HEK293T (cell line): Measurements from ENCODE around the gene KHDC1L.
"Not testable (repeated sequence)": the region's sequence is repeated elsewhere in the genome, so short reads cannot be mapped to it uniquely, and the experiment has no call there.

Source experiments
- ARNT ChIP-seq: fragments of 450-650 bp; IDR thresholded peaks from 2 replicates; pipeline ENCODE4 v1.6.1; 2017; ENCODE audit warnings: mild to moderate bottlenecking
- ELF4 ChIP-seq: fragments of 450-650 bp; IDR thresholded peaks from 2 replicates; pipeline ENCODE4 v1.6.1; 2017; ENCODE audit warnings: antibody characterized with exemption
- FOXA1 ChIP-seq: fragments of 450-650 bp; IDR thresholded peaks from 2 replicates; pipeline ENCODE4 v1.6.1; 2016; ENCODE audit warnings: mild to moderate bottlenecking
- FOXK2 ChIP-seq: fragments of 450-650 bp; IDR thresholded peaks from 2 replicates; pipeline ENCODE4 v1.6.1; 2016; ENCODE audit warnings: mild to moderate bottlenecking
- FOXM1 ChIP-seq: fragments of 450-650 bp; IDR thresholded peaks from 2 replicates; pipeline ENCODE4 v1.6.1; 2017; ENCODE audit warnings: mild to moderate bottlenecking, borderline replicate concordance
- HDGF ChIP-seq: fragments of 450-650 bp; IDR thresholded peaks from 2 replicates; pipeline ENCODE4 v1.6.1; 2017; ENCODE audit warnings: antibody characterized with exemption, borderline replicate concordance
- NFRKB ChIP-seq: fragments of 450-650 bp; IDR thresholded peaks from 2 replicates; pipeline ENCODE4 v1.6.1; 2016; ENCODE audit warnings: mild to moderate bottlenecking, moderate library complexity
- SP1 ChIP-seq: fragments of 450-650 bp; IDR thresholded peaks from 2 replicates; pipeline ENCODE4 v1.6.1; 2017
- TARDBP ChIP-seq: fragments of 450-650 bp; IDR thresholded peaks from 2 replicates; pipeline ENCODE4 v1.6.1; 2016

DNA sequence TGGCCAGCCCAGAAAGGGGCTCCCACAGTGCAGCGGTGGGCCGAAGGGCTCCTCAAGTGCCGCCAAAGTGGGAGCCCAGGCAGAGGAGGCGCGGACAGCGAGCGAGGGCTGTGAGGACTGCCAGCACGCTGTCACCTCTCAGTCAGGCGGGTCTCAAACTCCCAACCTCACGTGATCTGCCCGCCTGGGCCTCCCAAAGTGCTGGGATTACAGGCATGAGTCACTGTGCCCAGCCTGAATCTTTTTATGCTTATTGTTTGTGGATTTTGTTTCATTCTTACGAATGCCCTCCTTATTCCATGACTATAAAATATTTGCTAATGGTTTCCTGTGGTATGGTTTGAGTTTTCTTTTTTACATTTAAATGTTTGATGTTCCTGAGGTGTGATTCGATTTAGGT lies 44.0 kb upstream of the KHDC1L start:
- not testable (repeated sequence) for TF ChIP-seq NFRKB, SP1, ELF4, TARDBP, ARNT, FOXA1, HDGF, FOXK2, FOXM1
